AML-193 (cell line): Measurements from ENCODE around the gene PRPF40A.
A peak's percentile ranks its signal among the peaks of the same experiment; 100 is the strongest.

ENCODE experiments used
- DNase-seq, 2 experiments: peaks; one replicate each; lab custom pipeline; 2025; lab: John Stamatoyannopoulos, UW

The PRPF40A gene

GRCh38 chr2:152620208-152620607 is 97.1 kb downstream of the PRPF40A start:
- DNase-seq: no peak

GRCh38 chr2:152618193-152618564 is 99.1 kb downstream of the PRPF40A start:
- DNase-seq: no peak

GRCh38 chr2:152617456-152618192 is 99.6 kb downstream of the PRPF40A start:
- no peak for DNase-seq

GRCh38 chr2:152615177-152615576 is 102.1 kb downstream of the PRPF40A start:
- no peak for DNase-seq

- DNase-seq: peak; percentile 17
Observed at GRCh38 chr2:152613235-152613634, 104.0 kb downstream of the PRPF40A start.

GRCh38 chr2:152611458-152612231 is 105.6 kb downstream of the PRPF40A start:
- DNase-seq: peak; percentile 98 to 99

GRCh38 chr2:152609699-152610098 is 107.6 kb downstream of the PRPF40A start:
- DNase-seq: no peak

GRCh38 chr2:152609154-152609553 is 108.1 kb downstream of the PRPF40A start:
- no peak for DNase-seq

GRCh38 chr2:152607793-152608300 is 109.4 kb downstream of the PRPF40A start:
- DNase-seq: no peak

- no peak for DNase-seq
Observed at GRCh38 chr2:152606941-152607340, 110.3 kb downstream of the PRPF40A start.

- no peak for DNase-seq
Observed at GRCh38 chr2:152606081-152606480, 111.2 kb downstream of the PRPF40A start.

- DNase-seq: no peak
Observed at GRCh38 chr2:152603166-152603565, 114.1 kb downstream of the PRPF40A start.

GRCh38 chr2:152602750-152603149 is 114.5 kb downstream of the PRPF40A start:
- no peak for DNase-seq
